HCT116 (cell line): ENCODE data around the gene CNTNAP2. TPM values are rescaled to one million over a fixed set of nuclear protein-coding genes. Genes with fewer than 3 reads are reported as not detected.

ENCODE experiments used
- ATAC-seq: fragments of 200-7000 bp; cut with Tn5 transposase; 2 replicates; pipeline ENCODE4 v1.9.1; 2020; ENCODE audit warnings: mild to moderate bottlenecking, moderate library complexity
- BruUV-seq: library from RNA; stranded (reverse); fragments of 400-500 nt; replicated peaks from 2 replicates; lab custom pipeline; 2021; lab: Mats Ljungman, UMichigan
- CTCF ChIA-PET: fragments of 300-600 bp; sonication (Branson Sonifier 250); formaldehyde crosslinking; loops from one replicate; lab custom pipeline; 2021; ENCODE audit warnings: antibody characterized with exemption; lab: Charles Lee
- POLR2A ChIA-PET: fragments of 300-600, 350-600 bp; sonication (Branson Sonifier 250); formaldehyde crosslinking; loops from one replicate; lab custom pipeline; 2021; ENCODE audit warnings: antibody characterized with exemption; lab: Charles Lee
- RAD21 ChIA-PET, 2 experiments: fragments of 300-600 bp; sonication (Branson Sonifier 250); formaldehyde crosslinking; loops; one replicate each; lab custom pipeline; 2023; ENCODE audit warnings: low total read pairs in 2 of 2; ENCODE audit not compliant: uncharacterized antibody in 2 of 2, unreplicated experiment in 2 of 2, low non-redundant PET in 1 of 2; lab: Charles Lee
- DNase-seq: peaks from one replicate; pipeline ENCODE4 v3.0.0-alpha.2; 2010; ENCODE audit warnings: low read depth, low spot score
- H2AFZ ChIP-seq: fragments of 200-600 bp; shearing (Covaris generic), sonication (generic); 2 replicates; pipeline ENCODE4 v1.6.1; 2017; ENCODE audit warnings: low read depth, mixed run types, mixed read lengths, antibody characterized with exemption, low read length; ENCODE audit not compliant: poor library complexity, severe bottlenecking
- H3K27ac ChIP-seq: 2 replicates; pipeline ENCODE4 v1.5.1; 2012; ENCODE audit warnings: low read depth, low read length
- H3K27me3 ChIP-seq: fragments of 200-600 bp; sonication (generic); 2 replicates; pipeline ENCODE4 v1.6.1; 2016; ENCODE audit warnings: mixed run types, low read length, mixed read lengths; ENCODE audit not compliant: insufficient read depth
- H3K36me3 ChIP-seq, 2 experiments: fragments of 200-500 bp in 1 of 2; fragments of 200-600 bp in 1 of 2; sonication (Bioruptor generic) in 1 of 2; sonication (generic) in 1 of 2; 2 replicates each; pipeline versions ENCODE4 v1.5.1 to v1.6.1; 2014 to 2016; ENCODE audit warnings: low read length in 2 of 2, inconsistent platforms in 1 of 2, mixed read lengths in 1 of 2, mixed run types in 1 of 2; ENCODE audit not compliant: insufficient read depth in 2 of 2, control insufficient read depth in 1 of 2
- H3K4me1 ChIP-seq, 2 experiments: fragments of 200-600 bp in 1 of 2; sonication (generic) in 1 of 2; 2 replicates each; pipeline versions ENCODE4 v1.5.1 to v1.6.1; 2012 to 2017; ENCODE audit warnings: low read length in 2 of 2, inconsistent platforms in 1 of 2, mild to moderate bottlenecking in 1 of 2, mixed read lengths in 1 of 2, mixed run types in 1 of 2, moderate library complexity in 1 of 2; ENCODE audit not compliant: insufficient read depth in 2 of 2, control insufficient read depth in 1 of 2
- H3K4me2 ChIP-seq: fragments of 200-600 bp; sonication (generic); 2 replicates; pipeline ENCODE4 v1.6.1; 2017; ENCODE audit warnings: mixed run types, low read length, mixed read lengths
- H3K4me3 ChIP-seq, 2 experiments: fragments of 200-600 bp in 1 of 2; sonication (generic) in 1 of 2; replicated peaks in 1 of 2; 2 replicates each; pipeline ENCODE4 v1.5.1; 2011 to 2016; ENCODE audit warnings: low read length in 2 of 2, control low read depth in 1 of 2, low read depth in 1 of 2, mild to moderate bottlenecking in 1 of 2, mixed read lengths in 1 of 2, mixed run types in 1 of 2
- H3K79me2 ChIP-seq: fragments of 200-600 bp; sonication (generic); 2 replicates; pipeline ENCODE4 v1.6.1; 2017; ENCODE audit warnings: mild to moderate bottlenecking, mixed run types, low read length, moderate library complexity, mixed read lengths; ENCODE audit not compliant: insufficient read depth
- H3K9ac ChIP-seq: fragments of 200-600 bp; sonication (generic); 2 replicates; pipeline ENCODE4 v1.6.1; 2016; ENCODE audit warnings: low read length, mixed read lengths
- H3K9me2 ChIP-seq: fragments of 200-600 bp; sonication (generic), shearing (Covaris generic); 2 replicates; pipeline ENCODE4 v1.6.1; 2017; ENCODE audit warnings: mixed run types, mild to moderate bottlenecking, moderate library complexity; ENCODE audit not compliant: insufficient read depth
- H3K9me3 ChIP-seq, 2 experiments: fragments of 200-500 bp in 1 of 2; fragments of 200-600 bp in 1 of 2; sonication (Bioruptor generic) in 1 of 2; sonication (generic) in 1 of 2; 2 replicates each; pipeline ENCODE4 v1.6.1; 2014 to 2017; ENCODE audit warnings: low read length in 2 of 2, mixed read lengths in 2 of 2, inconsistent platforms in 1 of 2, low read depth in 1 of 2, mild to moderate bottlenecking in 1 of 2, mixed run types in 1 of 2, moderate library complexity in 1 of 2; ENCODE audit not compliant: control insufficient read depth in 1 of 2, insufficient read depth in 1 of 2
- H4K20me1 ChIP-seq: fragments of 200-600 bp; sonication (generic), shearing (Covaris generic); 2 replicates; pipeline ENCODE4 v1.6.1; 2017; ENCODE audit warnings: mixed run types, mild to moderate bottlenecking, moderate library complexity; ENCODE audit not compliant: insufficient read depth
- ATF3 ChIP-seq: IDR thresholded peaks from 2 replicates; pipeline ENCODE4 v1.6.1; 2012
- CBX3 ChIP-seq: IDR thresholded peaks from 2 replicates; pipeline ENCODE4 v1.6.1; 2012; ENCODE audit warnings: low read depth
- CTCF ChIP-seq, 3 experiments: fragments of 200-600 bp in 1 of 3; sonication (generic) in 1 of 3; IDR thresholded peaks in 2 of 3; conservative IDR thresholded peaks in 1 of 3; 2 replicates each; pipeline ENCODE4 v1.5.1; 2012 to 2017; ENCODE audit warnings: low read depth in 2 of 3, low read length in 2 of 3, antibody characterized with exemption in 1 of 3, borderline replicate concordance in 1 of 3, control low read depth in 1 of 3, mild to moderate bottlenecking in 1 of 3, mixed read lengths in 1 of 3, mixed run types in 1 of 3, moderate library complexity in 1 of 3; ENCODE audit not compliant: insufficient read depth in 1 of 3
- EGR1 ChIP-seq: IDR thresholded peaks from 2 replicates; pipeline ENCODE4 v1.6.1; 2012; ENCODE audit warnings: low read depth
- EZH2 ChIP-seq: fragments of 200-600 bp; sonication (generic); IDR thresholded peaks from 2 replicates; pipeline ENCODE4 v1.6.1; 2017; ENCODE audit warnings: antibody characterized with exemption, mixed run types
- EZH2phosphoT487 ChIP-seq: fragments of 200-600 bp; IDR thresholded peaks from 2 replicates; pipeline ENCODE4 v1.6.1; 2018; ENCODE audit warnings: antibody characterized with exemption, borderline replicate concordance
- FOSL1 ChIP-seq: IDR thresholded peaks from 2 replicates; pipeline ENCODE4 v1.6.1; 2012; ENCODE audit warnings: low read depth
- JUND ChIP-seq: IDR thresholded peaks from 2 replicates; pipeline ENCODE4 v1.6.1; 2012
- MAX ChIP-seq: IDR thresholded peaks from 2 replicates; pipeline ENCODE4 v1.6.1; 2012
- RAD21 ChIP-seq: IDR thresholded peaks from 2 replicates; pipeline ENCODE4 v1.6.1; 2012; ENCODE audit warnings: low read depth, mild to moderate bottlenecking
- REST ChIP-seq: IDR thresholded peaks from 2 replicates; pipeline ENCODE4 v1.6.1; 2012; ENCODE audit warnings: low read depth
- SP1 ChIP-seq: IDR thresholded peaks from 2 replicates; pipeline ENCODE4 v1.6.1; 2012; ENCODE audit warnings: low read depth
- SRF ChIP-seq: IDR thresholded peaks from 2 replicates; pipeline ENCODE4 v1.6.1; 2012; ENCODE audit warnings: low read depth
- TCF7L2 ChIP-seq: IDR thresholded peaks from 2 replicates; pipeline ENCODE4 v1.7.0; 2011; ENCODE audit warnings: borderline replicate concordance, inconsistent platforms; ENCODE audit not compliant: insufficient read depth, insufficient read length; ENCODE audit errors: extremely low read depth
- YY1 ChIP-seq: IDR thresholded peaks from 2 replicates; pipeline ENCODE4 v1.6.1; 2011; ENCODE audit warnings: low read length, low read depth, moderate library complexity, mild to moderate bottlenecking; ENCODE audit not compliant: insufficient replicate concordance; ENCODE audit errors: extremely low read depth
- ZFX ChIP-seq: fragments of 450-650 bp; IDR thresholded peaks from 2 replicates; pipeline ENCODE4 v1.6.1; 2017
- ZNF274 ChIP-seq: fragments of 200-500 bp; sonication (Bioruptor generic); IDR thresholded peaks from 2 replicates; pipeline ENCODE4 v1.6.1; 2014; ENCODE audit warnings: mild to moderate bottlenecking, low read depth, low read length, inconsistent platforms
- intact Hi-C: fragments of 100-400 bp; cut with micrococcal nuclease; formaldehyde crosslinking; loops from 2 replicates; pipeline ENCODE4 v1.10.0; 2022
- total RNA-seq: library from RNA; stranded (reverse); gene quantifications from one replicate; pipeline ENCODE4 v1.2.1, GENCODE V29; 2021; ENCODE audit not compliant: unreplicated experiment

The CNTNAP2 gene
- total RNA-seq, 1 experiment from 2014 or later, result 0.37 TPM

GRCh38 chr7:146875981-146876380 is 759.4 kb downstream of the CNTNAP2 start (continued):
- TF ChIP-seq REST (no peak), EZH2 (no peak), EGR1 (no peak), CBX3 (no peak), JUND (no peak), TCF7L2 (no peak)
- TF ChIP-seq, all 23 proteins: peak for 0

GRCh38 chr7:146876411-146876810 is 759.8 kb downstream of the CNTNAP2 start:
- POLR2A ChIA-PET, result no interaction called here
- ATAC-seq, result no peak
- H3K27me3 ChIP-seq, result no peaks in the 10 kb centered on the region
- no peak for TF ChIP-seq ATF3
- TF ChIP-seq CTCF (IDR thresholded peaks at IDR 0.05 in 2 of 3, conservative IDR thresholded peaks at IDR 0.05 in 1 of 3; ENCODE audit: borderline replicate concordance in 1 of 3, insufficient read depth in 1 of 3, low read depth in 2 of 3, low read length in 2 of 3), result no peak
- TF ChIP-seq MAX, result no peak
- no peak for TF ChIP-seq REST
- TF ChIP-seq RAD21, result no peak
- no peak for TF ChIP-seq SRF
- TF ChIP-seq EGR1, result no peak
- TF ChIP-seq ZFX, result no peak
- TF ChIP-seq FOSL1, result no peak
- no peak for TF ChIP-seq TCF7L2
- TF ChIP-seq ZNF274, result no peak
- TF ChIP-seq EZH2phosphoT487, result no peak
- TF ChIP-seq JUND, result no peak
- TF ChIP-seq YY1, result no peak
- no peak for TF ChIP-seq SP1

More at GRCh38 chr7:146876411-146876810, 759.8 kb downstream of the CNTNAP2 start:
- Histone ChIP-seq H3K9me3 (peaks cover 3 to 16% of the 10 kb centered on the region in 2 experiments; a peak in 2 of 4 replicates), H3K4me2 (no peak overlapping the region), H3K9me2 (no peaks in the 10 kb centered on the region), H3K9ac (no peak overlapping the region), H3K27ac (no peak overlapping the region), H3K79me2 (no peaks in the 10 kb centered on the region), H4K20me1 (no peaks in the 10 kb centered on the region), H2AFZ (no peak overlapping the region), H3K4me3 (no peak overlapping the region), H3K4me1 (no peaks in the 10 kb centered on the region), H3K36me3 (no peaks in the 10 kb centered on the region)
- no TSS peak for BruUV-seq
- no peak for DNase-seq
- RAD21 ChIA-PET, result no interaction called here
- intact Hi-C loops, result no loop called here
- CTCF ChIA-PET, result no interaction called here
